ENCODE measurements around the gene PSG7.
"Not testable (repeated sequence)": the region's sequence is repeated elsewhere in the genome, so short reads cannot be mapped to it uniquely, and the experiment has no call there.

The PSG7 gene

GRCh38 chr19:42879613-42880012 is 57.4 kb downstream of the PSG7 start, which contains the start of gene PSG1:
Gene PSG1, minus strand, starts transcription at chr19:42879713. Its CDS starts 132 bp downstream, at chr19:42879581.
- no peaks in the 10 kb centered on the region for H4K20me1 ChIP-seq (ENCODE audit: insufficient read depth, low read length)
- H3K27ac ChIP-seq (ENCODE audit: low read length), result no peak within 1 kb of the TSS
- H3K79me2 ChIP-seq (ENCODE audit: insufficient read depth, low read length), result no peaks in the 10 kb centered on the region
- H3K27me3 ChIP-seq (ENCODE audit: insufficient read depth, low read length, poor library complexity), result no peaks in the 10 kb centered on the region
- H3K4me1 ChIP-seq (ENCODE audit: insufficient read depth, low read length), result no peaks in the 10 kb centered on the region
- DNase-seq (no peak), ATAC-seq (ENCODE audit: insufficient read depth, low read depth) (no peak)
- H3K9ac ChIP-seq (ENCODE audit: low read depth, low read length), result no peak within 1 kb of the TSS
- no peaks in the 10 kb centered on the region for H3K9me3 ChIP-seq (ENCODE audit: insufficient read depth, low read length, severe bottlenecking)
- H3K4me3 ChIP-seq (ENCODE audit: low read depth in 1 of 2, low read length in 2 of 2), result no peak within 1 kb of the TSS
- no peak for TF ChIP-seq CTCF (IDR thresholded peaks at IDR 0.05; ENCODE audit: borderline replicate concordance, extremely low read depth, low read length, poor library complexity, severe bottlenecking)
- no peak for TF ChIP-seq EZH2 (IDR thresholded peaks at IDR 0.05; ENCODE audit: borderline replicate concordance, low read depth, low read length, severe bottlenecking)
- no peak within 1 kb of the TSS for H3K4me2 ChIP-seq (ENCODE audit: insufficient read depth, low read length)
- no peak within 1 kb of the TSS for H2AFZ ChIP-seq (ENCODE audit: low read depth, low read length)
- no peaks in the 10 kb centered on the region for H3K36me3 ChIP-seq (ENCODE audit: insufficient read depth, low read length)

GRCh38 chr19:42876596-42876995 is 60.4 kb downstream of the PSG7 start:
- not testable (repeated sequence) for H3K9ac ChIP-seq (ENCODE audit: low read depth, low read length); H3K4me3 ChIP-seq (ENCODE audit: low read depth in 1 of 2, low read length in 2 of 2); H3K9me3 ChIP-seq (ENCODE audit: insufficient read depth, low read length, severe bottlenecking); ATAC-seq (ENCODE audit: insufficient read depth, low read depth); DNase-seq; H3K27me3 ChIP-seq (ENCODE audit: insufficient read depth, low read length, poor library complexity); H3K27ac ChIP-seq (ENCODE audit: low read length); H3K4me2 ChIP-seq (ENCODE audit: insufficient read depth, low read length); H3K36me3 ChIP-seq (ENCODE audit: insufficient read depth, low read length); H2AFZ ChIP-seq (ENCODE audit: low read depth, low read length); H3K79me2 ChIP-seq (ENCODE audit: insufficient read depth, low read length); H3K4me1 ChIP-seq (ENCODE audit: insufficient read depth, low read length); H4K20me1 ChIP-seq (ENCODE audit: insufficient read depth, low read length)

- DNase-seq; H3K79me2 ChIP-seq (ENCODE audit: insufficient read depth, low read length); H3K9ac ChIP-seq (ENCODE audit: low read depth, low read length): not testable (repeated sequence)
Measured at GRCh38 chr19:42875881-42876280, 61.1 kb downstream of the PSG7 start.

GRCh38 chr19:42874901-42875813 is 61.9 kb downstream of the PSG7 start:
- not testable (repeated sequence) for H3K4me1 ChIP-seq (ENCODE audit: insufficient read depth, low read length); H3K27ac ChIP-seq (ENCODE audit: low read length); H3K79me2 ChIP-seq (ENCODE audit: insufficient read depth, low read length); H3K4me3 ChIP-seq (ENCODE audit: low read depth in 1 of 2, low read length in 2 of 2); H3K9ac ChIP-seq (ENCODE audit: low read depth, low read length); H3K36me3 ChIP-seq (ENCODE audit: insufficient read depth, low read length); ATAC-seq (ENCODE audit: insufficient read depth, low read depth); H3K9me3 ChIP-seq (ENCODE audit: insufficient read depth, low read length, severe bottlenecking); H3K27me3 ChIP-seq (ENCODE audit: insufficient read depth, low read length, poor library complexity); H3K4me2 ChIP-seq (ENCODE audit: insufficient read depth, low read length); H4K20me1 ChIP-seq (ENCODE audit: insufficient read depth, low read length); DNase-seq; H2AFZ ChIP-seq (ENCODE audit: low read depth, low read length)

More at GRCh38 chr19:42875881-42876280, 61.1 kb downstream of the PSG7 start:
- ATAC-seq (ENCODE audit: insufficient read depth, low read depth); H3K27ac ChIP-seq (ENCODE audit: low read length); H3K4me1 ChIP-seq (ENCODE audit: insufficient read depth, low read length); H3K36me3 ChIP-seq (ENCODE audit: insufficient read depth, low read length); H2AFZ ChIP-seq (ENCODE audit: low read depth, low read length); H4K20me1 ChIP-seq (ENCODE audit: insufficient read depth, low read length); H3K4me2 ChIP-seq (ENCODE audit: insufficient read depth, low read length); H3K4me3 ChIP-seq (ENCODE audit: low read depth in 1 of 2, low read length in 2 of 2); H3K9me3 ChIP-seq (ENCODE audit: insufficient read depth, low read length, severe bottlenecking); H3K27me3 ChIP-seq (ENCODE audit: insufficient read depth, low read length, poor library complexity): not testable (repeated sequence)

- not testable (repeated sequence) for H3K9ac ChIP-seq (ENCODE audit: low read depth, low read length); H3K4me1 ChIP-seq (ENCODE audit: insufficient read depth, low read length); H3K4me2 ChIP-seq (ENCODE audit: insufficient read depth, low read length); H3K27ac ChIP-seq (ENCODE audit: low read length); H3K4me3 ChIP-seq (ENCODE audit: low read depth in 1 of 2, low read length in 2 of 2); H4K20me1 ChIP-seq (ENCODE audit: insufficient read depth, low read length); H3K27me3 ChIP-seq (ENCODE audit: insufficient read depth, low read length, poor library complexity); H3K9me3 ChIP-seq (ENCODE audit: insufficient read depth, low read length, severe bottlenecking); H3K36me3 ChIP-seq (ENCODE audit: insufficient read depth, low read length); DNase-seq; H2AFZ ChIP-seq (ENCODE audit: low read depth, low read length); H3K79me2 ChIP-seq (ENCODE audit: insufficient read depth, low read length); ATAC-seq (ENCODE audit: insufficient read depth, low read depth)
Measured at GRCh38 chr19:42874136-42874535, 62.9 kb downstream of the PSG7 start.
